Measurements from ENCODE around the gene CAMSAP1. TPM values are rescaled to one million over a fixed set of nuclear protein-coding genes. Genes with fewer than 3 reads are reported as not detected.

CAMSAP1 gene
- total RNA-seq, 6 experiments from 2014 or later, result 5.2 to 16.1 (median 10.4) TPM

GRCh38 chr9:135760465-135760864 lies 146.9 kb downstream of the CAMSAP1 start:
- no peak for ATAC-seq
- 60% methylated on average over 1 of the region's 12 CpGs for WGBS (ENCODE audit: insufficient coverage, low coverage, low lambda C conversion rate, missing lambda C conversion rate)
- intact Hi-C loops (cut with DNase I), result no loop called here

GRCh38 chr9:135759676-135760300 lies 147.6 kb downstream of the CAMSAP1 start:
- no peak overlapping the region for H3K27ac ChIP-seq
- TF ChIP-seq POLR2A (IDR thresholded peaks at IDR 0.05) (no peak), CTCF (IDR thresholded peaks at IDR 0.05) (no peak)
- intact Hi-C loops (cut with DNase I), result no loop called here
- DNase-seq, result no peak
- WGBS (ENCODE audit: insufficient coverage, low coverage, low lambda C conversion rate, missing lambda C conversion rate), result 89% methylated on average over 13 of the region's 24 CpGs
- no peak overlapping the region for H3K4me3 ChIP-seq
- H3K27me3 ChIP-seq, result no peaks in the 10 kb centered on the region
- no peaks in the 10 kb centered on the region for H3K4me1 ChIP-seq
- no peaks in the 10 kb centered on the region for H3K9me3 ChIP-seq
- H3K36me3 ChIP-seq, result no peaks in the 10 kb centered on the region
- no peak for ATAC-seq

More at GRCh38 chr9:135760465-135760864, 146.9 kb downstream of the CAMSAP1 start:
- Histone ChIP-seq H3K27me3 (no peaks in the 10 kb centered on the region), H3K4me3 (no peak overlapping the region), H3K36me3 (no peaks in the 10 kb centered on the region), H3K9me3 (no peaks in the 10 kb centered on the region), H3K27ac (no peak overlapping the region), H3K4me1 (no peaks in the 10 kb centered on the region)
- DNase-seq, result no peak
- TF ChIP-seq POLR2A (IDR thresholded peaks at IDR 0.05) (no peak), CTCF (IDR thresholded peaks at IDR 0.05) (no peak)

DNA sequence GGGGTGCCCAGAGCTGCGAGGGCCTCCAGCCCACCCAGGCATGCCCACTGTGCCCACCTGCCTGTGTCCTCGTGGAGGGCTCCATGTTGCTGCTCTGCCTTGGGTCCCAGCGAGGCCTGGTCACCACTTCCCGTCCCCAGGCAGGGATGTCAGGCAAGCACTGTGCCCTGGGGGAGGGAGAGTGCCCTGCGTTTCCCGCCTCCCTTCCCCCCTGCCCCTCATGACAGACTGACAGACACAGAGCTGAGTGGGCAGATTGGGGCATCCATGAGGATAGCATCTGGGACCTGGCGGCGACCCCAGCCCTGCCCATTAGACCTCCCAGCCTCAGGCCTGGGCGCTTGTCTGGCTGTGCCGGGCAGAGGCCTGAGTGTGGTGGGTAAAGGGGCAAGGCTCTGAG lies 148.5 kb downstream of the CAMSAP1 start:
- no peaks in the 10 kb centered on the region for H3K36me3 ChIP-seq
- intact Hi-C loops (cut with DNase I), result no loop called here
- TF ChIP-seq CTCF (IDR thresholded peaks at IDR 0.05), result no peak
- TF ChIP-seq POLR2A (IDR thresholded peaks at IDR 0.05), result no peak
- no peak overlapping the region for H3K27ac ChIP-seq
- DNase-seq, result no peak
- H3K9me3 ChIP-seq, result no peaks in the 10 kb centered on the region
- no peaks in the 10 kb centered on the region for H3K4me1 ChIP-seq
- no peak for ATAC-seq
- H3K27me3 ChIP-seq, result no peaks in the 10 kb centered on the region
- no CpG with 5 or more reads among the region's 10 CpGs for WGBS (ENCODE audit: insufficient coverage, low coverage, low lambda C conversion rate, missing lambda C conversion rate)
- no peak overlapping the region for H3K4me3 ChIP-seq

Other genes starting within 250 kb of the CAMSAP1 start
- gene LCN9, start 244.2 kb downstream of the CAMSAP1 start, total RNA-seq, result not detected
- not detected for gene SOHLH1, start 208.1 kb downstream of the CAMSAP1 start, total RNA-seq
- not detected for gene KCNT1, start 205.4 kb downstream of the CAMSAP1 start, total RNA-seq
- gene UBAC1, start 53.8 kb upstream of the CAMSAP1 start, total RNA-seq, result 10 to 100 TPM; 15.2 to 27.0 (median 16.5) TPM
- gene NACC2, start 187.7 kb upstream of the CAMSAP1 start, total RNA-seq, result 10 to 100 TPM; 10.9 to 25.8 (median 13.8) TPM
- 10 to 100 TPM; 12.4 to 29.7 (median 15.4) TPM for gene TMEM250, start 211.3 kb upstream of the CAMSAP1 start, total RNA-seq